Posterior cingulate gyrus (tissue), 11 donors: ENCODE data around the gene IMPDH2.
A peak's percentile ranks its signal among the peaks of the same experiment; 100 is the strongest.
"Not testable (repeated sequence)": the region's sequence is repeated elsewhere in the genome, so short reads cannot be mapped to it uniquely, and the experiment has no call there.

ENCODE experiments used
- DNase-seq, 10 donors: peaks; one replicate each; pipeline versions ENCODE4 v3.0.0 to v3.0.0-alpha.2; 2020 to 2021; ENCODE audit warnings: mixed read lengths in 3 of 10
- intact Hi-C: fragments of 100-400 bp; cut with DNase I; formaldehyde crosslinking; loops from one replicate; pipeline ENCODE4 v1.15.1; 2023

IMPDH2 gene

GRCh38 chr3:49022688-49023171 lies 6.5 kb downstream of the IMPDH2 start:
- peak in 3 of 10 donors; percentile 43 to 65 (median 51) for DNase-seq
- intact Hi-C loops = loop anchor here (10.0 kb wide), 1 partner anchor 72 kb away; the partner anchor contains the start of gene QRICH1

GRCh38 chr3:49021813-49022687 lies 7.1 kb downstream of the IMPDH2 start, which contains the start of gene NDUFAF3:
Gene NDUFAF3, plus strand, starts transcription at chr3:49022121. Its CDS starts 24 bp downstream, at chr3:49022145.
- peak; percentile 90 to 99 (median 92) for DNase-seq
- intact Hi-C loops = loop anchor here (10.0 kb wide), 1 partner anchor 73 kb away; the partner anchor contains the start of gene QRICH1

- intact Hi-C loops = loop anchor here (10.0 kb wide), 1 partner anchor 73 kb away; the partner anchor contains the start of gene QRICH1
- peak; percentile 94 to 99 (median 97) for DNase-seq
Measured at GRCh38 chr3:49021213-49021812, 7.9 kb downstream of the IMPDH2 start.

- DNase-seq = peak in 6 of 10 donors; percentile 27 to 90 (median 62)
- intact Hi-C loops = loop anchor here (10.0 kb wide), 1 partner anchor 74 kb away; the partner anchor contains the start of gene QRICH1
Measured at GRCh38 chr3:49020330-49021212, 8.6 kb downstream of the IMPDH2 start.

GRCh38 chr3:49019941-49020329 lies 9.3 kb downstream of the IMPDH2 start:
- intact Hi-C loops = loop anchor here (10.0 kb wide), 1 partner anchor 75 kb away; the partner anchor contains the start of gene QRICH1
- peak in 3 of 10 donors; percentile 35 to 69 (median 41) for DNase-seq

GRCh38 chr3:49018707-49019006 lies 10.5 kb downstream of the IMPDH2 start:
- no peak for DNase-seq
- intact Hi-C loops = no loop called here

- intact Hi-C loops = no loop called here
- DNase-seq = peak; percentile 48 to 95 (median 70)
Measured at GRCh38 chr3:49017971-49018706, 11.1 kb downstream of the IMPDH2 start, which contains the start of gene DALRD3. Gene DALRD3, minus strand, starts transcription at chr3:49018580. Its CDS starts 16 bp downstream, at chr3:49018564.

- no peak for DNase-seq
- intact Hi-C loops = no loop called here
Measured at GRCh38 chr3:49017229-49017970, 11.8 kb downstream of the IMPDH2 start.

GRCh38 chr3:49016414-49017228 lies 12.6 kb downstream of the IMPDH2 start:
- DNase-seq = peak in 1 of 10 donors; percentile 48

GRCh38 chr3:49015765-49016164 lies 13.4 kb downstream of the IMPDH2 start:
- intact Hi-C loops = no loop called here
- peak in 2 of 10 donors; percentile 12 to 53 for DNase-seq

More at GRCh38 chr3:49016414-49017228, 12.6 kb downstream of the IMPDH2 start:
- intact Hi-C loops = no loop called here

GRCh38 chr3:49015072-49015471 lies 14.1 kb downstream of the IMPDH2 start:
- intact Hi-C loops = no loop called here
- DNase-seq = peak in 1 of 10 donors; percentile 41

- DNase-seq = peak in 1 of 10 donors; percentile 73
- intact Hi-C loops = no loop called here
Measured at GRCh38 chr3:49013738-49014660, 15.2 kb downstream of the IMPDH2 start.

GRCh38 chr3:49013113-49013737 lies 16.0 kb downstream of the IMPDH2 start:
- intact Hi-C loops = no loop called here
- DNase-seq = peak in 2 of 10 donors; percentile 37 to 68

- intact Hi-C loops = no loop called here
- DNase-seq = peak in 2 of 10 donors; percentile 24 to 67
Measured at GRCh38 chr3:49012441-49013017, 16.7 kb downstream of the IMPDH2 start.

- intact Hi-C loops = no loop called here
- DNase-seq = no peak
Measured at GRCh38 chr3:49009396-49009795, 19.8 kb downstream of the IMPDH2 start.

GRCh38 chr3:49008627-49009026 lies 20.6 kb downstream of the IMPDH2 start:
- intact Hi-C loops, DNase-seq: not testable (repeated sequence)
